ENCODE results near the gene INSYN1. TPM values are rescaled to one million over a fixed set of nuclear protein-coding genes. Genes with fewer than 3 reads are reported as not detected.

Gene INSYN1
- 1.5 and 1.7 TPM in 2 replicates for total RNA-seq

GRCh38 chr15:73753250-73754130 is at the start of gene INSYN1:
INSYN1 (minus strand) TSS chr15:73753351; CDS start chr15:73751130, 2,221 bp downstream.

Other genes with a start within 250 kb of the INSYN1 start
- gene NPTN, start 120.0 kb downstream of the INSYN1 start, total RNA-seq = 59.8 and 147 TPM in 2 replicates
- 16.4 and 71.6 TPM in 2 replicates for gene CD276, start 69.0 kb downstream of the INSYN1 start, total RNA-seq
- gene TBC1D21, start 120.2 kb upstream of the INSYN1 start, total RNA-seq = not detected in 2 replicates
- 8.2 and 15.0 TPM in 2 replicates for gene LOXL1, start 173.1 kb upstream of the INSYN1 start, total RNA-seq
- gene STOML1, start 238.9 kb upstream of the INSYN1 start, total RNA-seq = 7.5 and 12.0 TPM in 2 replicates
- 8.5 and 80.2 TPM in 2 replicates for gene PML, start 241.4 kb upstream of the INSYN1 start, total RNA-seq

All from nasal cavity respiratory epithelium epithelial cell of viscerocranial mucosa (primary cell).